Activated T-helper 17 cell treated with anti-CD3 and anti-CD28 coated beads, Interleukin-2, amount 50 U/mL, for 72 hours (primary cell): Measurements from ENCODE around the gene RAP1GDS1. TPM values are rescaled to one million over a fixed set of nuclear protein-coding genes. Genes with fewer than 3 reads are reported as not detected.
A peak's percentile ranks its signal among the peaks of the same experiment; 100 is the strongest.
"Not testable (repeated sequence)": the region's sequence is repeated elsewhere in the genome, so short reads cannot be mapped to it uniquely, and the experiment has no call there.

Experiments used
- ATAC-seq: fragments of 150-1000 bp; cut with Tn5 transposase; replicated peaks from 2 replicates; pipeline ENCODE4 v1.10.0; 2021; ENCODE audit warnings: mild to moderate bottlenecking, moderate library complexity
- H3K27ac Mint-ChIP-seq: one replicate; pipeline ENCODE4 v1.8.0; 2022; ENCODE audit warnings: mixed read lengths
- H3K27me3 Mint-ChIP-seq: one replicate; pipeline ENCODE4 v1.8.0; 2022; ENCODE audit warnings: mixed read lengths
- H3K36me3 Mint-ChIP-seq: one replicate; pipeline ENCODE4 v1.8.0; 2022; ENCODE audit warnings: low read depth, mild to moderate bottlenecking, mixed read lengths
- H3K4me1 Mint-ChIP-seq: one replicate; pipeline ENCODE4 v1.8.0; 2022; ENCODE audit warnings: mixed read lengths
- H3K4me3 Mint-ChIP-seq: one replicate; pipeline ENCODE4 v1.8.0; 2022; ENCODE audit warnings: mild to moderate bottlenecking, mixed read lengths
- H3K9me3 Mint-ChIP-seq: one replicate; pipeline ENCODE4 v1.8.0; 2022; ENCODE audit warnings: mixed read lengths
- total RNA-seq, 2 donors: library from RNA; stranded (reverse); gene quantifications; one replicate each; pipeline ENCODE4 v1.2.3, GENCODE V29; 2022

Gene RAP1GDS1
- total RNA-seq, 2 donors from 2014 or later, result 29.8 to 66.1 TPM

DNA sequence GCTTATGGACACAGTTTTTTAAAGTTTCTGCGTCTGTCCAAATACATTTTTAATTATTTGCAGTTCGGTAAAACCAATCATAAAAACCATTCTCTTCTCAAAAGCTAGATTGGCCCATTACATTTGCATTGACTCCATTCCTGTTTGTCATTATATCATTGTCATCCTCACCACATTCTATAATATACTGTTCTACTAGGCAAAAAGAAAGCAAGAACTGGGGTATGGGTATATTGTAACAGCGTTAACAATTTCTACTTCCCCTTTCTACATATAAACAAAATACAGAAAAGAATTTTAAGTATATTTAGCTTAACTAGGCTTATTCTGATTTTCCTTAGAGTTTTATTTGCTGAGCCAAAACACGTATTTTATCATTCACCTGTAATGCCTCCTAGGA is 91.8 kb downstream of the RAP1GDS1 start:
- H3K9me3 Mint-ChIP-seq, result no peaks in the 10 kb centered on the region
- H3K4me1 Mint-ChIP-seq, result no peaks in the 10 kb centered on the region
- no peak overlapping the region for H3K4me3 Mint-ChIP-seq
- no peaks in the 10 kb centered on the region for H3K27me3 Mint-ChIP-seq
- H3K27ac Mint-ChIP-seq, result no peak overlapping the region
- H3K36me3 Mint-ChIP-seq, result peaks cover 49% of the 10 kb centered on the region
- no peak for ATAC-seq

DNA sequence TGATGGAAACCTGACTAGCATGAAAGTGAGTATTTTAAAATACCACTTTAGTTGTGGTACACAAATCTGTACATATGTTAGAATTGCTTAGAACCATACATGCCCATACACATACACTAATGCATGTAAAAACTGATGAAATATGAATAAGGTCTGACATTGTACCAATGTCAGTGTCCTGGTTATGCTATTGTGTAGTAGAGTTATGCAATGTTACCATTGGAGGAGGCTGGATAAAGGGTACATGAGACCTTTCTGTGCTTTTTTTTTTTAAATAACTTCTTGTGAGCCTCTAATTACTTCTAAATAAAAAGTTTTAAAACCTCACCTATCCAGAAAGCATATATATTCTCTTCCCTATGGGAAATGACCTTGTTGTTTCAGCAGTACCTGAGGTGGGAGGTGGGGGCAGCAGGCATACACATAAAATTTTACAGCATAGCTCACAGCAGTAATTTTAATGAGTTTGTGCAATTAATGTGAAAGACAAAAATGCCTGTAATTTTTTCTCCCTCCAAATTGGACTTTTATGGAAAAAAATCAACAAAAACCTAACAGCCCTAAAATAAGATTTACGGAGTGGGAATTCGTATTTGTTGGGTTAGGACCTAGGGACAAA is 97.6 kb downstream of the RAP1GDS1 start:
- no peak for ATAC-seq
- H3K27me3 Mint-ChIP-seq, result no peaks in the 10 kb centered on the region
- H3K27ac Mint-ChIP-seq, result no peak overlapping the region
- peaks cover 4% of the 10 kb centered on the region for H3K4me1 Mint-ChIP-seq
- peaks cover 35% of the 10 kb centered on the region for H3K36me3 Mint-ChIP-seq
- no peak overlapping the region for H3K4me3 Mint-ChIP-seq
- no peaks in the 10 kb centered on the region for H3K9me3 Mint-ChIP-seq

DNA sequence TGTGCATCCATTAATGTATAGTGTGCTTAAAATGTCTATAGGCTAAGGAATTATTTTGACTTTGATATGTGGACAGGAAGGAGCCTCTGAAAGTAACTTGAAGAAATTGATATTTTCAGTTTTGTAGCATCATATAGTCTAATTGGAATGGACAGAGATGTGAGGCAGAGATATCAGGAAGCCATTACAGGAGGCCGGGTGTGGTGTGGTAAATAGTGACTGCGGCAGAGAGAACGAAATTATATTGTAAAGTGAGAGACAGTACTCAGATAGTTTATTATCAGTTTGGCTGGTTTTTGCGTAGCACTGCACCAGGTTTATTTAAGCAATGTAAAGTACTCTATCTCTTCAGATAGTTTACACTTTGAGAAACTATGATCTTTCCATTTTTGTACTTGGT is 98.5 kb downstream of the RAP1GDS1 start:
- no peak for ATAC-seq
- Mint-ChIP-seq H3K36me3 (peaks cover 44% of the 10 kb centered on the region), H3K4me3 (no peak overlapping the region), H3K4me1 (peaks cover 5% of the 10 kb centered on the region), H3K27ac (no peak overlapping the region), H3K27me3 (no peaks in the 10 kb centered on the region), H3K9me3 (no peaks in the 10 kb centered on the region)

DNA sequence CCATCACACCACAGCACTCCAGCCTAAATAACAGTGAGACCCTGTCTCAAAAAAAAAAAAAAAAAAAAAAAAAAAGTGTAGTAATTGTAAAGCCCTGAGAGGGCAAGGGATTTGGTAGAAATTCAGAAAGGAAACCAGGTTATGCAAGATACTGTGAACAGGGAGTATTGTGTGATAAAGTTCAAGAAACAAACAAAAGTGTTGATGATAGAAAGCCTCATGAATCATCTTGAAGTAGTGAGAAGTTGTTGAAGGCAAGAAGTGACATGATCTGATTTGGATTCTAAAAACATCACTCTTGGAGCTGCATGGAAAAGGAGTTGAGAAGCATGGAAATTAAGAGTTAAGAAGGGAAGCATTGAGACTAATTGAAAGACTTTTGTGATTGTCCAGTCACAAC is 102.2 kb downstream of the RAP1GDS1 start:
- Mint-ChIP-seq H3K9me3 (peaks cover 14% of the 10 kb centered on the region), H3K27ac (no peak overlapping the region), H3K27me3 (no peaks in the 10 kb centered on the region), H3K36me3 (peaks cover 65% of the 10 kb centered on the region), H3K4me1 (peaks cover 5% of the 10 kb centered on the region), H3K4me3 (no peak overlapping the region)
- no peak for ATAC-seq

DNA sequence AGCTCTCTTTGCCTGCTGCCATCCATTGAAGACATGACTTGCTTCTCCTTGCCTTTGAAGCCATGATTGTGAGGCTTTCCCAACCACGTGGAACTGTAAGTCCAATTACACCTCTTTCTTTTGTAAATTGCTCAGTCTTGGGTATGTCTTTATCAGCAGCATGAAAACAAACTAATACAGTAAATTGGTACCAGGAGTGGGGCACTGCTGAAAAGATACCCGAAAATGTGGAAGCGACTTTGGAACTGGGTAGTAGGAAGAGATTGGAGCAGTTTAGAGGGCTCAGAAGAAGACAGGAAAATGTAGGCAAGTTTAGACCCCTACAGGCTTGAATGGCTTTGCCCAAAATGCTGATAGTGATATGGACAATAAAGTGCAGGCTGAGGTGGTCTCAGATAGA is 105.1 kb downstream of the RAP1GDS1 start:
- not testable (repeated sequence) for H3K27ac Mint-ChIP-seq, H3K4me1 Mint-ChIP-seq, H3K27me3 Mint-ChIP-seq, H3K4me3 Mint-ChIP-seq, ATAC-seq
- Mint-ChIP-seq H3K9me3 (peaks cover 14% of the 10 kb centered on the region), H3K36me3 (peaks cover 86% of the 10 kb centered on the region)

DNA sequence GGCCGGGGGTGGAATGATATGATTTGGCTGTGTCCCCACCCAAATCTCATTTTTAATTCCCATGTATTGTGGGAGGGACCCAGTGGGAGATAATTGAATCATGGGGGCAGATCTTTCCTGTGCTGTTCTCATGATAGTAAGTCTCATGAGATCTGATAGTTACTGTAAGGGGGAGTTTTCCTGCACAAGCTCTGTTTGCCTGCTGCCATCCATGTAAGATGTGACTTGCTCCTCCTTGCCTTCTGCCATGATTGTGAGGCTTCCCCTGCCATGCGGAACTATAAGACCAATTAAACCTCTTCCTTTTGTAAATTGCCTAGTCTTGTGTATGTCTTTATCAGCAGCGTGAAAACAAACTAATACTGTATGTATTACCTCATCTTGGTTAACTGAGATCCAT is 106.8 kb downstream of the RAP1GDS1 start:
- peaks cover 14% of the 10 kb centered on the region for H3K9me3 Mint-ChIP-seq
- not testable (repeated sequence) for H3K27me3 Mint-ChIP-seq, H3K27ac Mint-ChIP-seq, H3K4me3 Mint-ChIP-seq, H3K4me1 Mint-ChIP-seq, ATAC-seq
- peaks cover 89% of the 10 kb centered on the region for H3K36me3 Mint-ChIP-seq

DNA sequence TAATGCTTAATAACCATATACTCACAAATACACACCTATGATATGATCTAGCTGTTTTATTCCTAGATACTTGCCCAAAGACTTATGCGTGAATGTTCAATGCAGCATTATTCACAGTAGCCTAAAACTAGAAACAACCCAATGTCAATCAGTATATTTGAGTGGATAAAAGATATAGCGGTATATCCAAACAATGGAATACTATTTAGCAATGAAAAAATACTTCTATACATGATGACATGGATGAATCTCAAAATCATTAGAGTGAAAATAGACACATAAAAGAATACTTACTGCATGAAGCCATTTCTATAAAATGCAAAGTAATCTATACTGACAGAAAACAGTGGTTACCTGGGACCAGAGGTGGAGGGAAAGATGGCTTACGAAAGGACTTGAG is 108.1 kb downstream of the RAP1GDS1 start:
- no peak for ATAC-seq
- peaks cover 89% of the 10 kb centered on the region for H3K36me3 Mint-ChIP-seq

DNA sequence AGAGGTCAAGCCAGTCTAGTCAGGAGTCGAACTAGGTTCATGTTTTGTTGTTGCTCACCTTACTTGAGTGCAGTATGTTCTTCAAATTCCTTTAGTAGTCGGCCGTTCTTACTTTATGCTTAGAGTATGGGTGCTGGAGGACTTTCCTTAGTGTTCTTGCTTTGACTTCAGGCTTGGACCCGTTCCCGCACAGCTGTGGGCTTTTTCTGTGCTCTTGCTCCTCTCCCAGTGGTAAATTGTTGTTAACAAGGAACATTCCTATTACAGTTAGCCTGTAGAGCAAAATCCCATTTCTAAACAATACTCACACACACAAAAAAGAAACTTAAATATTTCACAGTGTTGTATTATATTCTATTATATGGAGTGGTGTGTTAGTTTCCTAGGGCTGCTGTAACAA is 113.5 kb downstream of the RAP1GDS1 start:
- H3K27me3 Mint-ChIP-seq, result no peaks in the 10 kb centered on the region
- H3K4me3 Mint-ChIP-seq, result no peak overlapping the region
- H3K9me3 Mint-ChIP-seq, result no peaks in the 10 kb centered on the region
- no peak for ATAC-seq
- H3K36me3 Mint-ChIP-seq, result peaks cover 69% of the 10 kb centered on the region
- peaks cover 8% of the 10 kb centered on the region for H3K4me1 Mint-ChIP-seq
- H3K27ac Mint-ChIP-seq, result no peak overlapping the region

More for the DNA sequence above, 108.1 kb downstream of the RAP1GDS1 start:
- peaks cover 14% of the 10 kb centered on the region for H3K9me3 Mint-ChIP-seq
- H3K4me1 Mint-ChIP-seq, result no peaks in the 10 kb centered on the region
- no peaks in the 10 kb centered on the region for H3K27me3 Mint-ChIP-seq
- H3K4me3 Mint-ChIP-seq, result no peak overlapping the region
- H3K27ac Mint-ChIP-seq, result no peak overlapping the region

DNA sequence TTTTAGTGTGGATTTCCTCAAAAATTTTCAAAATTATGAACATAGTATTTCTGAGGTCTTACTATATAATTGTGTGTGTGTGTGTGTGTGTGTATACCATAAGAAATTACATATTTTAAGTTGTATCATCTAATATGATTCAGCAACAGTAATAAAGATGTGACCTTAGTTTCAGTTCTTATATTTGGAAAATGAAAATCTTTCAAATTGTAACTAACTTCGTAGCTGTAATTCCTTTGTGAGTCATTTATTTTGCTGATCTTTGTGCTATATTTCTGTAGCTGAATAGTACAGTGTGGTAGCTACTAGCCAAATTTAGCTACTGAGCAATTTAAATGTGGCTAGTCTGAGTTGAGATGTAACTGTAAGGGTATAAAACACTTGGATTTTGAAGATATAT is 116.4 kb downstream of the RAP1GDS1 start:
- peaks cover 8% of the 10 kb centered on the region for H3K4me1 Mint-ChIP-seq
- no peak overlapping the region for H3K4me3 Mint-ChIP-seq
- no peaks in the 10 kb centered on the region for H3K9me3 Mint-ChIP-seq
- peak; percentile 93 for ATAC-seq
- peak overlapping the region; percentile 34 for H3K27ac Mint-ChIP-seq
- peaks cover 54% of the 10 kb centered on the region for H3K36me3 Mint-ChIP-seq
- no peaks in the 10 kb centered on the region for H3K27me3 Mint-ChIP-seq

DNA sequence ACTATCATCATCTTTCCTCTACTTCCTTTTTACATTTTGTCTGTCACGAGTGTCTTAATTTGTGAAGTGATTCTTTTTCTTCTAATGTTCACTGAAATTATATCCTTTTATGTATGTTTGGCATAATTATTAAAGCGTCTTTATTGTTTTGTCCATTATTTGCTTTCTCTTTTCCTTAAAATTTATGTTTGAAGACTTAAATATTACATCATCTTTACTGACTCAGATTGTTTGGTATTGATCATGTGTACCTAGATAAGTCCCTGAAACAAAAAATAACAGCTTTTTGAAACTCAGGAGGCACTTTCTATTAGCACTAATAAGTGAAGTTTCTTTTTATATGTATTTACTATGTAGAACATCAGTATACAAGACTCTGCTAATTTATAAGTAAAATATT is 120.1 kb downstream of the RAP1GDS1 start:
- Mint-ChIP-seq H3K27ac (no peak overlapping the region), H3K4me3 (no peak overlapping the region), H3K27me3 (no peaks in the 10 kb centered on the region), H3K4me1 (peaks cover 8% of the 10 kb centered on the region), H3K9me3 (no peaks in the 10 kb centered on the region), H3K36me3 (peaks cover 22% of the 10 kb centered on the region)
- no peak for ATAC-seq

DNA sequence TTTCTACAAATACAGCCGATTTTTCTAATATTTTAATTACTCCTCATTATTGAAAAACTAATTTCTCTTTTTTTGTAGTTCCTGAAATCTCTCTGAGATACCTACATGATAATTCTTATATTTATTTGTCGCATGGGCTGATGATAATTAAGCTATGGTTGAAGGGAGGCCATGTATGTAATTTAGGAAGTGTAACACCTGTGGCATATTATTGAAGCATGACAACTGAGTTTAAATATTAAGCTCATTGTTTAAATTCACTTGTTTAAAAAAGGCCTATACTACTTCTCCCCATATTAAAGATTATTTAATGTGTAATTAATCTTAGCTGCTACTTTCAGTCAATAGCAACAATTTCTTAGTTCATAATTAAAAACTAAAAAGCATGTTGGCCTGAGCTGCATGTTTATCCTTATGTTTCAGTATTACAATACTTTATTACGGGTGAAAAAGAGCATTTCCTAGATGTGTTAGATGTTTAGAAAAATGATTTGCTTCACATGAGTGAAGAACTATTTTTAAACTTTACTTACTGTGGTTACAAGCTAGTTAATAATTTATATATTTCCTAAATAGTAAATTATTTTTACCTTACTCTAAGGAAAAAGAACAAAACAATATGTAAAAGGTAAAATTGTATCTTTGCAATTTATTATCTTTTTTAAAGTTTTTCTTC is 122.4 kb downstream of the RAP1GDS1 start:
- Mint-ChIP-seq H3K36me3 (peaks cover 34% of the 10 kb centered on the region), H3K27me3 (no peaks in the 10 kb centered on the region), H3K4me3 (no peak overlapping the region), H3K9me3 (no peaks in the 10 kb centered on the region), H3K4me1 (no peaks in the 10 kb centered on the region), H3K27ac (no peak overlapping the region)
- no peak for ATAC-seq

DNA sequence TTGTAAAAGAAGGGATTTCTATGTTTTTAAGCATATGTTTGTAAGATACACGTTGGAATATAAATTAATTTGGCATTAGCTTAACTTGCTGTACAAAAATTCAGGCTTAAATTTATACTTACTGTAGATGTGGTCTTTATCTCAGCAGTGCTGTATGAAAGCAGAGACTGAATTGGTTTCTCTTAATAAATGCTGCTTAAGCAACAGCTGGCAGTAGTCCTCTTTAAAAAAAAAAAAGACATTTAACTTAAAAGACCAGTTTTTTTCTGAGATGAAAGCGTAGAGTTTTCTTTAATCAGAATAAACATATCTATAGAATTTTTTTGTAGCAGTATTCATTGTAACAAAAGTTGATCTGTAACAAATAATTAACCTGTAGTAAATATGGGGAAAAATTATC is 124.6 kb downstream of the RAP1GDS1 start:
- no peak overlapping the region for H3K4me3 Mint-ChIP-seq
- ATAC-seq, result no peak
- no peak overlapping the region for H3K27ac Mint-ChIP-seq

DNA sequence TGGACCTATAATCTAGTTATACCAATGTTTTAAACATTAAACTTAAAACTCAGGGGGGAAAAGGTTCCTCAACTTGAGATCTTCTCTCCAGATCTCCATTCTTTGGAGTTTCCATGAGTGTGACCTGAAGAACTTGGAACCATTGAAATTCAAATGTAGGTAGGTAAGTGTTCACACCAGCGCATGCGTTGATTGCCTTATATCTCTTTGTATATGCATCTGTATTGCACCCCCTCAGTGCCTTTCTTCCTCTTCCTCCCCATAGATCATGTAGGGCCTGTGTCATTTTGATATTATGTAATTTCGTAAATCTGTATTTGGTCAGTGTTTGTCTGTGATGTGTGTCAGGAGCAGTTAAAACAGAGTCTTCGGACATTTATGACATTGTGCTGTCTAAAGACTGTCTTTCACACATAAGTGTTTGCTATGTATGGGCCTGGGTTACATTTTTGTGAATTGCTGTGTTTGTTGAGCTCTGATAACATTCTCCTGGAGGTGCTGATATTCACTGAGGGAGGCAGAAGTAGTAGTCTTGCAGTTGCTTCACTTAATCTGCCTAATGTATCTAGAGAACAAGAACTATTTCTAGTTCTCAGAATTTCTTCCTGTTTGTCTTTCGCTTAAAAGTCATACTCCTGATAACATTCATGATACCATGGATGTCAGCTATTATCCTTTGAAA is 126.3 kb downstream of the RAP1GDS1 start:
- no peaks in the 10 kb centered on the region for H3K4me1 Mint-ChIP-seq
- H3K36me3 Mint-ChIP-seq, result peaks cover 36% of the 10 kb centered on the region
- no peaks in the 10 kb centered on the region for H3K27me3 Mint-ChIP-seq
- ATAC-seq, result no peak
- no peaks in the 10 kb centered on the region for H3K9me3 Mint-ChIP-seq
- H3K27ac Mint-ChIP-seq, result no peak overlapping the region
- H3K4me3 Mint-ChIP-seq, result no peak overlapping the region

More for the DNA sequence above, 124.6 kb downstream of the RAP1GDS1 start:
- H3K4me1 Mint-ChIP-seq, result no peaks in the 10 kb centered on the region
- peaks cover 25% of the 10 kb centered on the region for H3K36me3 Mint-ChIP-seq
- no peaks in the 10 kb centered on the region for H3K9me3 Mint-ChIP-seq
- H3K27me3 Mint-ChIP-seq, result no peaks in the 10 kb centered on the region

DNA sequence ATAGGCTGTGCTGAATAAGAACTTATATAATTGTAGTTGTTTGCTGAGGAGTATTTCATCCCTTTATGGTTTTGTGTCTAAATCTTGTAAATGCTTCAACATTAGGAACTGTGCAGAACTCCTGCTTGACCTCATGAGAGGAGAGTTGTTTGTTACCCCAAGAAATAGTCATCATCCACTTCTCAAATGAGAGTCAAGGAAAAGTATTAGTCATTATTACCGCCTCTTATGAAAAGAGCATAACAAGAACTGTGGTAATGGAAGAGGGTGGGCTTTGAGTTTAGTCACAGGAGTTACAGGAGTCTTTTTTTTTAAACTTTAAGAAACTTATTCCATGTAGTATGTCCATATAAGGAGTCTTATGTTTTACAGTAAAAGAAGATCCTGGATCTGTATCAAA is 132.9 kb downstream of the RAP1GDS1 start:
- peak; percentile 29 for ATAC-seq
- Mint-ChIP-seq H3K27ac (no peak overlapping the region), H3K9me3 (peaks cover 10% of the 10 kb centered on the region), H3K27me3 (no peaks in the 10 kb centered on the region), H3K4me3 (no peak overlapping the region), H3K36me3 (peaks cover 59% of the 10 kb centered on the region), H3K4me1 (peaks cover 4% of the 10 kb centered on the region)

DNA sequence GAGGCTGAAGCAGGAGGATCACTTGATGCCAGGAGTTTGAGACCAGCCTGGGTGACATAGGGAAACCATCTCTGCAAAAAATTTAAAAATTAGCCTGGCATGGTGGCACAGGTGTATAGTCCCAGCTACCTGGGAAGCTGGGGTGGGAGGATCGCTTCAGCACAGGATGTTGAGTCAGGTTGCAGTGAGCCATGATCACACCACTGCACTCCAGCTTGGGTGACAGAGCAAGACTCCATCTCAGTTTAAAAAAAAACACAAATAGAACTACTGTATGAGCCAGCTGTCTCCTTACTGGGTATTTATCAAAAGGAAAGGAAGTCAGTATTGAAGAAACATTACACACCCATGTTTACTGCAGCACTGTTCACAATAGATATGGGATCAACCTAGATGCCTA is 138.7 kb downstream of the RAP1GDS1 start:
- H3K36me3 Mint-ChIP-seq, result peaks cover 20% of the 10 kb centered on the region
- no peaks in the 10 kb centered on the region for H3K27me3 Mint-ChIP-seq
- H3K9me3 Mint-ChIP-seq, result peaks cover 10% of the 10 kb centered on the region
- no peak overlapping the region for H3K4me3 Mint-ChIP-seq
- H3K4me1 Mint-ChIP-seq, result peaks cover 4% of the 10 kb centered on the region
- ATAC-seq, result peak; percentile 80
- no peak overlapping the region for H3K27ac Mint-ChIP-seq
